ENCODE data around the gene FOXP2.
"Not testable (repeated sequence)": the region's sequence is repeated elsewhere in the genome, so short reads cannot be mapped to it uniquely, and the experiment has no call there.

The FOXP2 gene

DNA sequence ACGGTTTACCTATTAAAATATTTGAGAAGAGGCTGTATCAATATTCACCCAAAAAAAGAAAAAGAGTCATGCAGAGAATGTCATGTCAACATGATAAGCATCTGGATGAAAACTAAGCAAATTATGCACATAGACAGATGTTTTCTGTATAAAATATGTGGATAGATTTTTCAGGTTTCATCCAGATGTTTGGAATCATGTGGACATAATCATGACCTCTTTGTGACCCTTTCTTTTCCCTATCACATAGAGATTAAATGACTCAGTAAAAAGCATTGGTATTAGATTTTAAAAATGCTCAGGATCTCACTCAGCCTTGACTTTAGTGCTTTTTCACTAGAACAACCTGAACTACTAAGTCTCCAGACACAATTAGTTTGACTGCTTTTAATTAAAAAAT is 90.0 kb downstream of the FOXP2 start:
- no peak for DNase-seq (ENCODE audit: low read depth)

DNA sequence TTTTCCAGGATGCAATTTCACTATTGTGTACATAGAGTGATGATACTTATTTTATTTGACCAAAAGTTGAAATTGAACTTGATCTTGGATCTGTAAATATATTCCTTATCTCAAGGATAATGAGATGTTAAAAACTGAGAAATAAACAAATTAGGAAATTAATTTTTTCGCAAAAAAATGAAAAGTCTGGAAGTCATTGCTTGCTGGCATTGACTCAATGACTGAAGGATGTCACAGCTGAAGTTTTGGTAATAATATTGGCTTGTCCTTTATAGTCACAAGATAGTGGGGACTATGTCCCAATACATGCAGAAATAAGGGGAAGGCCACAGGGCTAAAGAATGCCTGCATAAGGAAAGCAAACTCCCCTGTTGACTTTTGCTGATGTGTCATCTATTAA is 92.8 kb downstream of the FOXP2 start:
- no peak for DNase-seq (ENCODE audit: low read depth)

DNA sequence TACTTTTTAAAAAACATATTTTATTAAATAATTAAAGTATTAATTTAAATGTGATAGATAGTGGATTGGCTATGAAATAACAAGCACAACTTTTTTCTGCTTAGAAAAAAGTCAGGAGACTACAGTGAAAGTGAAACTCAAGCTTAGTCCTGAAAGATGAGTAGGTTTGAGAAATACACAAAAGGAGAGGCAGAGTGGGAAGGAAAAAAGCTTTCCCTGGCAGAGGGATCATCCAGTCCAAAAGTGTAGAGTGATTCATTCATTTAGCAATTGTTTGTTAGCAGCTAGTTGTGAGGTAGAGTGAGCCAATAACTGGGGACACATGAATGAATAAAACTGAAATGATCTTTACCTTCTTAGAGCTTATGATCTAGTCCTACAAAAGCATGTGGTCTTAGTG is 93.5 kb downstream of the FOXP2 start:
- no peak for DNase-seq (ENCODE audit: low read depth)

DNA sequence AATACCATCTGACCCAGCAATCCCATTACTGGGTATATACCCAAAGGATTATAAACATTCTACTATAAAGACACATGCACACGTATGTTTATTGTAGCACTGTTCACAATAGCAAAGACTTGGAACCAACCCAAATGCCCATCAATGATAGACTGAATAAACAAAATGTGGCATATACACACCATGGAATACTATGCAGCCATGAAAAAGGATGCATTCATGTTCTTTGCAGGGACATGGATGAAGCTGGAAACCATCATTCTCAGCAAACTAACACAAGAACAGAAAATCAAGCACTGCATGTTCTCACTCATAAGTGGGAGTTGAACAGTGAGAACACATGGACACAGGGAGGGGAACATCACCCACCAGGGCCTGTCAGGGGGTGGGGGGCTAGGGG is 96.2 kb downstream of the FOXP2 start:
- DNase-seq (ENCODE audit: low read depth) = not testable (repeated sequence)

DNA sequence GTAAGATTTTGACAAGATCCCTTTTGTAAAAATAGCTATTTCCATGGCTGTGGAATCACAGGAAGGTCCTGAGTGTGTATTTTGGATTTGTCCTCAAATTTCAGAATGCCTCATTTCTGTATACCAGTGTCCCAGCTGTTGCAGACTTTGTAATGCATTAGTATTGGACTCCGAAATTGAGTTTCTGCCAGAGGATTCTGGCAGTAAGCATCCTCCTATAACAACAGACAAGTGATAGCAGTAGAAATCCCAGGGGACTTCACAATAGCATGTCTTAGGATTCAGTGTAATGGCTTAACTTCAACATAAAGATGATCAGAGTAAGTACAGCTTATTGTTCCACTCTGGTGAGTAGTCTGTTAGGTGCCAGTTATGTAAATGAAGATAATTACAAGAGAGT is 104.6 kb downstream of the FOXP2 start:
- no peak for DNase-seq (ENCODE audit: low read depth)

- no peak for DNase-seq (ENCODE audit: low read depth)
Observed at GRCh38 chr7:114522081-114522480, 107.5 kb downstream of the FOXP2 start.

DNA sequence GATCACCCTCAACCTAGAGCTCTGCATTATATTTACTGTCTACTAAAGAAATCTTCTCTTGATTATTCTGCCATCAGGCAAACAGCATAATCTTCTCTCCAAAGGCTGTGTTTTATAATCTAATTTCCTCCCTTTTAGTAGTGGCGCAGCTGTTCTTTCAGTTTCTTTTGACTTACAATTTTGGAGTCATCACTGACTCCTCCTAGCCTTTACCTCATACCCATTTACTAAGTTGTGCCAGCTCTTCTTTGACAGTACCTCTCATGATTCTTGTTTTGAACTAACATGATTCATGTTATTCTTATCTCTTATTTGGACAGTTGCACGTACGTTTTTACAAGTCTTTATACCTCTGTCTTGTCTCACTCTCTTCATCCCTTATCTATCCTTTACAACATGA is 113.0 kb downstream of the FOXP2 start:
- no peak for DNase-seq (ENCODE audit: low read depth)

GRCh38 chr7:114530057-114530611 is 115.5 kb downstream of the FOXP2 start:
- no peak for DNase-seq (ENCODE audit: low read depth)

DNA sequence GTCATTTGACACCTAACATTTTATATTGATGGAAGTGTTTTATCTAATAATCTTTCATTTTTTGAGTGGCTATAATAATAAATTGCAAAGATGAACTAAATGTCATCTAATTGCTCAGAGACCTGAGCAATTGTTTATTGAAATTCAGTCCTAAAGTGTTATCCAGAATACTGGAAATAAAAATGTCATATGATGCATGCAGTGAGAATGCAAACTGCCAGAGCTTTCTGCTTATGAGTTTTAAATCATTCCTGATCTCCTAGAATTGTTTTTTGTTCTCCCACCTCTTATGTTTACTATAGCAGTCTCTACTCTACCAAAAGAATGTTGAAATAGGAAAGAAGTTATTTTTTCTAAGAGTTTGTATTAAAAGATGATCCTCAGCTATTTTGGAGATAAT is 116.7 kb downstream of the FOXP2 start:
- DNase-seq (ENCODE audit: low read depth) = no peak

- no peak for DNase-seq (ENCODE audit: low read depth)
Observed at GRCh38 chr7:114533131-114533530, 118.5 kb downstream of the FOXP2 start.

- DNase-seq (ENCODE audit: low read depth) = no peak
Observed at GRCh38 chr7:114534953-114535352, 120.3 kb downstream of the FOXP2 start.

GRCh38 chr7:114539575-114539974 is 125.0 kb downstream of the FOXP2 start:
- no peak for DNase-seq (ENCODE audit: low read depth)

DNA sequence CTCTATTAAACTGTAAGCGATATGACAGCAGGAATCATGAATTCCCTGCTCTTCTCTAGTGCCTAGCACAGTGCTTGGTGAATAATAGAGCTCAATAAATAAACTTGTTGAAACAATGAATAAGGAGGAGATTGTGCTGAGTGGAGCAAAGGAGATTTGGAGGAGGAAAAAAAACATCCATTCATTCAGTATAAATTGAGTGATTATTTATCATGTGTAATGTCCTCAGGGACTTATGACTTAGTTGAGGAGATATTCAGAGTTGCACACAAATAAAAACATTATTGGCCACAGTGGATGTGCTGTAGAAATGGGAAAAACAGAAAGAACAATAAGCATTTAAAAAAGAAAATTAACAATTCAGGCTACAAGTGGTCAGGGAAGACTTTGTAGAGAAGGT is 125.7 kb downstream of the FOXP2 start:
- no peak for DNase-seq (ENCODE audit: low read depth)

- DNase-seq (ENCODE audit: low read depth) = not testable (repeated sequence)
Observed at GRCh38 chr7:114547346-114547745, 132.7 kb downstream of the FOXP2 start.

DNA sequence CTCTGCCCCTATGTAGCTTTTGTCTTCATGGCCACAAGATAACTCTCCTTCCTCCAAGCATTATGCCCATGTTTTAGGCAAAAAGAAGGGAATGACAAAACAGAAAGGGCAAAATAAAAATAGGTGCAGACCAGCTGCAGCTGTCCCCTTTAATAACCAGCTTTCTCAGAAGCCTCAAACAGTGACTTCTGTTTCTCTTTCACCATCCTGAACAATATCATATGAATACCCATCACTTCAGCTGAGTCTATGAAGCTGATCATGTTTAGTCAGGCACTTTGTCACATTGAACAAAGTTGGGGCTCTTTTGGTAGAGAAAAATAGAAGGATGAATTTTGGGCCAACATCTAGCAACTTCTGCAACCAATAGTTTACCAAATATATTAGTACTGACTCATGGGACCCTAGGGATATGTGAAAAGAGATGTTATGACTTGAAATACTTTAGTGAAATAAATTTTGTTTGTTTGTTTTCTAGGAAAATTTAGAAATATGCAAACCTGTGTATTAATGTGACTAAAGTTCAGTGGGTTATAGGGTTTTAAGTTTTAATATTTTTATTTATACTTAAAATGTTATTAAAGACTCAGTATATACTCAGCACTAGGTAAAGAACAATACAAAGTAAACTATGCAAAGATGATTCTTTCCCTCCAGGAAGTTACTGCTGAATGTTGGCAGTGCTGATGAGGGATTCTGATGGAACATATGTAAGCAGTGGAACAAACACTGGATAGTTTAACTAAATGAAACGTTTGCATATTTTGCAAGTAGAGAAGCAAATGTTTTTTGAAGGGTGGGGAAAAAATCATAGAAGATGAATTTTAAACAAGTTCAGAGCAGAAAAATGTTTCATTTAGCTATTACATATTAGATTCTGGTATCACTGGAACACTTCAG is 133.7 kb downstream of the FOXP2 start:
- no peak for DNase-seq (ENCODE audit: low read depth)

GRCh38 chr7:114554781-114555537 is 140.3 kb downstream of the FOXP2 start:
- DNase-seq (ENCODE audit: low read depth) = no peak

- DNase-seq (ENCODE audit: low read depth) = no peak
Observed at GRCh38 chr7:114567416-114567815, 152.8 kb downstream of the FOXP2 start.

DNA sequence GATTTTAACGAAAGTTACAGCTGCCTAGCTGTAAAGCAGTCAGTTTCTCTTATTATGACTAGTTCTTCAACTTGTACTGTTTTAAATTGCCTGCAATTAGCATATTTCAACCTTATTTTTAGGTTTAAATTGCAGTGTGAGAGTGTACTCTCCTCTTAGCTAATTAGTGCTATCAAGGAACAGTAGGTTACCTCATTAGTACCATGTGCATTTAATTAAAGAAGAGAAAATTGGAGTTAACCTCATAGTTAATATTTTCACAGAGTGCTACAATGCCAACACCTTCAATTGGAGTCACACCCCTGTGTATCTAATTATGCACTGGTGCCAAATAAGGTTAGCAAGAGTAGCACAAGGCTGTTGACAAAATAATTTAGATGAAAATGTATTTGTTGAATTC is 154.6 kb downstream of the FOXP2 start:
- DNase-seq (ENCODE audit: low read depth) = no peak

DNA sequence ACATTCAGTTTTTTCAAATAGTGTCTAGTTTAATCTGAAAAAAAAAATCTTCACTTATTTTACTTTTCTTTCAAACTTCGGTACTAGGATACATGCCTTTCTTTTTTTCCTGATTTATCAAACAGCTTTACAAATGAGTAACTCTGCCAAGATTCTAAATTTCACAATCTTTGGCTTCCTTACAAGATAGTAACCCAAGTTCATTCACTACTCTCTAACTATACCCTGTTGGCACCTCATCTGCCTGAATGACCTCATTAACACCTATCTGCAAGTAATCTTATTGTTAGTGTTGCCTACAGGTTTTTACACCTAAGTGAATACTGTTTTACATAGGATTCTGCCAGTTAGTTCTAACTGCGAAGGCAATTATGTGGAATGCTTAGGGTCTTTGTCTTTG is 159.8 kb downstream of the FOXP2 start:
- no peak for DNase-seq (ENCODE audit: low read depth)

DNA sequence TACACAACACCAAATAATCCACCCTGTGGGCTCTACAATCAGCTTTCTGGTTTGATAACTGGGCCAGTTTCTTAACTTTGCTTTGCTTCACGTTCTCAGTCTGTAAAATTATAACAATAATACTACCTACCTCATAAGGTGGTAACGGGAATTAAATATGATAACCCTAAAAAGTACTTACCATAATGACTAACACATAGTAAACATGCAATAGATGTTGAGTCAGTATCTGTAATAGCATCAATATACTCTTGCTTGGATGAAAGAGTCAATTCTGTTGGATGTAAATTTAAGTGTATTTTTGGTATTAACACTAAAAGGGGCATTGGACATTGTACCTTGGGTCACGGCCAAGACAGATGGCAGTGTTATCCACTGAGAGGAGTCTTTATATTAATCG is 160.5 kb downstream of the FOXP2 start:
- no peak for DNase-seq (ENCODE audit: low read depth)

GRCh38 chr7:114580963-114581362 is 166.3 kb downstream of the FOXP2 start:
- DNase-seq (ENCODE audit: low read depth) = not testable (repeated sequence)

GRCh38 chr7:114588506-114588905 is 173.9 kb downstream of the FOXP2 start:
- no peak for DNase-seq (ENCODE audit: low read depth)

GRCh38 chr7:114589436-114589835 is 174.8 kb downstream of the FOXP2 start:
- DNase-seq (ENCODE audit: low read depth) = no peak

Measured in activated T-cell treated with anti-CD3 and anti-CD28 coated beads for 48 hours (primary cell).